ENCODE measurements around the gene NCEH1. TPM values are rescaled to one million over a fixed set of nuclear protein-coding genes. Genes with fewer than 3 reads are reported as not detected.
"Not testable (repeated sequence)": the region's sequence is repeated elsewhere in the genome, so short reads cannot be mapped to it uniquely, and the experiment has no call there.

NCEH1 gene
- total RNA-seq, 1 donor = 21.1 TPM

DNA sequence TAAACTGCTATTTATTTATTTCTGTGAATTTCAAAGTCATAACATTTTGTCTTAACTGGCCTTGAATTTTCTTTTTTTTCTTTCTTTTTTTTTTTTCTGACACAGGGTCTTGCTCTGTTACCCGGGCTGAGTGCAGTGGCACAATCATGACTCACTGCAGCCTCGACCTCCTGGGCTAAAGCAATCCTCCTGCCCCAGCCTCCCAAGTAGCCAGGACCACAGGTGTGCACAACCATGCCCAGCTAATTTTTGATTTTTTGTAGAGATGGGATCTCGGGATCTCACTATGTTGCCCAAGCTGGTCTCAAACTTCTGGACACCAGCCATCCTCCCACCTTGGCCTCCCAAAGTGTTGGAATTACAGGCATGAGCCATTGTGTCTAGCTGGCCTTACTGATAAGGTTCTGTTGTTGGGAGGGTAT is 110.2 kb downstream of the NCEH1 start:
- TF ChIP-seq, protein P1, sequence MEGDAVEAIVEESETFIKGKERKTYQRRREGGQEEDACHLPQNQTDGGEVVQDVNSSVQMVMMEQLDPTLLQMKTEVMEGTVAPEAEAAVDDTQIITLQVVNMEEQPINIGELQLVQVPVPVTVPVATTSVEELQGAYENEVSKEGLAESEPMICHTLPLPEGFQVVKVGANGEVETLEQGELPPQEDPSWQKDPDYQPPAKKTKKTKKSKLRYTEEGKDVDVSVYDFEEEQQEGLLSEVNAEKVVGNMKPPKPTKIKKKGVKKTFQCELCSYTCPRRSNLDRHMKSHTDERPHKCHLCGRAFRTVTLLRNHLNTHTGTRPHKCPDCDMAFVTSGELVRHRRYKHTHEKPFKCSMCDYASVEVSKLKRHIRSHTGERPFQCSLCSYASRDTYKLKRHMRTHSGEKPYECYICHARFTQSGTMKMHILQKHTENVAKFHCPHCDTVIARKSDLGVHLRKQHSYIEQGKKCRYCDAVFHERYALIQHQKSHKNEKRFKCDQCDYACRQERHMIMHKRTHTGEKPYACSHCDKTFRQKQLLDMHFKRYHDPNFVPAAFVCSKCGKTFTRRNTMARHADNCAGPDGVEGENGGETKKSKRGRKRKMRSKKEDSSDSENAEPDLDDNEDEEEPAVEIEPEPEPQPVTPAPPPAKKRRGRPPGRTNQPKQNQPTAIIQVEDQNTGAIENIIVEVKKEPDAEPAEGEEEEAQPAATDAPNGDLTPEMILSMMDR (IDR thresholded peaks at IDR 0.05; ENCODE audit: insufficient read depth, low read length) = no peak
- DNase-seq (ENCODE audit: low read depth) = no peak
- H3K4me3 ChIP-seq (ENCODE audit: low read depth, low read length) = no peak overlapping the region

DNA sequence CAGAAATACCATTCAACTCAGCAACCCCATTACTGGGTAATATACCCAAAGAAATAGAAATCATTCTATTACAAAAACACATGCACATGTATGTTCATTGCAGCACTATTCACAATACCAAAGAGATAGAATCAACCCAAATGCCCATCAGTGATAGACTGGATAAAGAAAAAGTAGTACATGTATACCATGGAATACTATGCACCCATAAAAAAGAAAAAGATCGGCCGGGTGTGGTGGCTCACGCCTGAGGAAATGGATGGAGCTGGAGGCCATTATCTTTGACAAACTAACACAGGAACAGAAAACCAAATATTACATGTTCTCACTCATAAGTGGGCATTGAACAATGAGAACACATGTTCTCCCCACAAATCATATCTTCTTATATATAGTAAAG is 112.0 kb downstream of the NCEH1 start:
- no peak overlapping the region for H3K4me3 ChIP-seq (ENCODE audit: low read depth, low read length)
- DNase-seq (ENCODE audit: low read depth) = no peak
- TF ChIP-seq, protein P1 (IDR thresholded peaks at IDR 0.05; ENCODE audit: insufficient read depth, low read length) = no peak

DNA sequence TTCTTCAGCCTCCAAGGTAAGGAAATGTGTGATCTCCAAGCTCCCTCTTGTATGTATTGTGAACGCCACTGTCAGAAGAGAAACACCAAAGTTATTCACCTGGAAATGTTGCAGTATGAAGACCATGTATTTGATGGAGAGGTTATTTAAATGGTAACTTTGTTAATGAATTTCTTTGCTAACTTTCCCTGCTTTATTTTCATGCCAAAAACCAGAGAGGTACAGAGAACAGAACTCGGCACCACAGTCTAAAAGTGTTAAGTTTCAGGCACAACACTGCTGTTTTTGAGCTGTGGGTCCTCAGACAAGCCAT is 114.5 kb downstream of the NCEH1 start:
- TF ChIP-seq, protein P1 (IDR thresholded peaks at IDR 0.05; ENCODE audit: insufficient read depth, low read length) = peak; percentile 4
- DNase-seq (ENCODE audit: low read depth) = no peak
- H3K4me3 ChIP-seq (ENCODE audit: low read depth, low read length) = no peak overlapping the region

- peak overlapping the region; percentile 34 for H3K4me3 ChIP-seq (ENCODE audit: low read depth, low read length)
- peak; percentile 85 for DNase-seq (ENCODE audit: low read depth)
Measured at GRCh38 chr3:172595664-172596393, 115.0 kb downstream of the NCEH1 start.

DNA sequence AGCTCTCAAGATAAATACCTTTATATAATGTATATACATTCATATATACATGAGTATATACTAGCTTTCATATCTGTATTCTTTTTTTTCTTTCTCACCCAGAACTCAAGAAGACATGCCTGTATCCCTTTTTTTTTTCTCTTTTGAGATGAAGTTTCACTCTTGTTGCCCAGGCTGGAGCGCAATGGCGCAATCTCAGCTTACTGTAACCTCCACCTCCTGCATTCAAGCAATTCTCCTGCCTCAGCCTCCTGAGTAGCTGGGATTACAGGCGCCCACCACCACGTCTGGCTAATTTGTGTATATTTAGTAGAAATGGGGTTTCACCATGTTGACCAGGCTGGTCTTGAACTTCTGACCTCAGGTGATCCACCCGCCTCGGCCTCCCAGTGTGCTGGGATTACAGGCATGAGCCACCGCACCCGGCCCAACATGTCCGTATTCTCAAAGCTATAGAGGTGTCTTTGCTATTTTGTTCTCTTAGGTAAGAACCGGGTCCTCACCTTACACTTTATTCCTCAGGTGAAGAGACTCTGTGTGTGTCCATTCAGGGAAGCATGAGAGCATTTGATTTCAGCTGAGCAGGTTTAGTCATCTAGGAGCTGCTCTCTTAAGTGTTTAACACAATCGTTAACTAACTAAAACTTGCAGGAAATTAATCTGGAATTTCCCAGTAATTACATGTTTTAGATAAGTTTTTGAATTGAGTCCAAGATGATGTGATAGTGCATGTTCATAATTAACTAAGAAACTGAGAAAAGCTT is 115.8 kb downstream of the NCEH1 start:
- H3K4me3 ChIP-seq (ENCODE audit: low read depth, low read length) = not testable (repeated sequence)
- peak; percentile 16 for DNase-seq (ENCODE audit: low read depth)

More at GRCh38 chr3:172595664-172596393, 115.0 kb downstream of the NCEH1 start:
- TF ChIP-seq, protein P1 (IDR thresholded peaks at IDR 0.05; ENCODE audit: insufficient read depth, low read length) = peak; percentile 94

GRCh38 chr3:172592898-172593669 is 117.8 kb downstream of the NCEH1 start:
- no peak overlapping the region for H3K4me3 ChIP-seq (ENCODE audit: low read depth, low read length)
- DNase-seq (ENCODE audit: low read depth) = no peak
- TF ChIP-seq, protein P1 (IDR thresholded peaks at IDR 0.05; ENCODE audit: insufficient read depth, low read length) = no peak
